RKO (cell line): ENCODE data around the gene CTCFL.

Experiments used
- DNase-seq: peaks from one replicate; pipeline ENCODE4 v3.0.0-alpha.2; 2016; ENCODE audit warnings: low spot score

Gene CTCFL

DNA sequence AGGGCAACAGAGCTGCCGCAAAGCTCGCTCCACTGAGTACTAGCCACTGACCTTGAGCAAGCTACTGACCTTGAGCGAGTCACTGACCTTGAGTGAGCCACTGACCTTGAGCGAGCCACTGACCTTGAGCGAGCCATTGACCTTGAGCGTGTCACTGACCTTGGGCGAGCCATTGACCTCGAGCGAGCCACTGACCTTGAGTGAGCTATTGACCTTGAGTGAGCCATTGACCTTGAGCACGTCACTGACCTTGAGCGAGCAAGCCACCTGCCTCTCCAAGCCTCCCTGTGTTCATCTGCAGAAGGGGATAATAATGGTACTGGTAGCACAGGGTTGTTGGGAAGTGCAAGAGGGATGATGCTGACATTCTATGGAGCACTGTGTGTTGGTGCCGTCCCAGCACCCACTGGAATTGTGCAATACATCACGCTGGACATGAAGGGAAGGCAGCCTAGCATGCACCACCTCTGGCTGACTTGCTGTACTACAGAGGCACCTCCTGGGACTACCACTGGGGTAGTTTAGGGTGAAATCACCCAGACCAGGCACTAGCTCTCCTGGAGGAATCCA is 60.2 kb downstream of the CTCFL start:
- DNase-seq = peak; percentile 28

DNA sequence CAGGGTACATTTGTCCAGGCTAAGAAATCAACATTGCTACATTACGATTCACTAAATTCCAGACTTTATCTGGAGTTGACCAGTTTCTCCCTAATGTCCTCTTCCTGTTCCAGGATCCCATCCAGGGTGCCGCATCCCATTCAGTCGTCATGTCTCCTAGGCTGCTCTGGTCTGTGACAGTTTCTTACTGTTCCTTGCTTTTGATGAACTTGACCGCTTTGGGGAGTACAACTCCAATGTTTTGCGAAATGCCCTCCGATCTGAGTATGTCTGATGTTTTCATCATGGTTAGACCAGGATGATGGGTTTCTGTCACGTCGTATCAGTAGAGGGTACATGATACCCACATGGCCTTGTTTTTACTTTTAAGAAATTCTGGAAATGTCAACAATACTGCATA is 62.2 kb downstream of the CTCFL start:
- no peak for DNase-seq

DNA sequence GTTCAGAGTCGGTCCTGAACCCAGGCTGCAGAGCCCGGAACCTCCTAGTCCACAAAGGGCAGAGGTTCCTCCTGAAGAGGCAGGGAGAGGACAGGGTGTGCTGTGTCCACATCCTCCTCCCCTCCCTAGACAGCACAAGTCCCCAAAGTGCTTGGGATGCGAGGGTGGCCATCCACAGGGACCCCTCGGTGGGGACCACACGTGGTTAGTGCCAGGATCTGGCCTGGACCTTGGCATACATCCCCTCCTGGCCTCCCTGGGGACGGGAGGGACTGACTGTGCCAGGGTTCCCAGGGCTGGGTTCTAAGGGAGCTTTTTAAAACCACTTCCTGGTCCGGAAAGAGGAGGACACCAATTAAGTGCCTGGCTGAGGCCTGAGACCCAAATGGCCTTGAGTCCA is 63.2 kb downstream of the CTCFL start:
- no peak for DNase-seq

DNA sequence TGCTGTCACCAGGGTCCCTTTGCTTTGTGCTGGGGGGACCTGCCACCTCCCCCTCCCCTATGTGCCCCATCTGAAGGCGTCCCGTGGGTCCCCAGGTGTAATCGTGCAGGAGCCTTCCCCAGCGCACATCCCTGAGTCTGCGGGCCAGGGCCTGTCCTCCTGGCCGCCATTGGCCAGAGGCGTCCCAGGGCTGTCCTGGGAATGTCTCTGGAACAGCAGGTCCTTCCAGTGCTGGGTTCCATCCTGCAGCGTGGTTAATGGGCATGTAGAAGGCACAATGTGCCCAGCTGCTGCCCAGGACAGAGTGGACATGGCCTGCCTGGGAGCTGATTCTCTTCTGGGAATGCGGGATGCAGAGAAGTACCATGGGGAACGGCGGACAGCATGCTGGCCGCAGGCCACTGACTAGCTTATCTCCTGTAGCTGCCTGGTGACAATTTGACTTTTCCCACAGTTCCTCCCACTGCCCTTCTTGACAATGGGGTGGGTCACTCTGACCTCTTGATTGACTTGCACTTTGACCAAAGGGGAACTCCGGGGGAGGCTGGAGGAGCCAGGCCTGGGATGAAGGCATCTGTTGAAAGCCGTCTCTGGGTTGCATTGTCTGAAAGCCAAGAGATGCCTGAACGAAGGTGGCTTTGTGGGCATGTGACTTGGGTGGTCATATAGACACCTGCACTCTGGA is 64.0 kb downstream of the CTCFL start:
- DNase-seq = no peak

DNA sequence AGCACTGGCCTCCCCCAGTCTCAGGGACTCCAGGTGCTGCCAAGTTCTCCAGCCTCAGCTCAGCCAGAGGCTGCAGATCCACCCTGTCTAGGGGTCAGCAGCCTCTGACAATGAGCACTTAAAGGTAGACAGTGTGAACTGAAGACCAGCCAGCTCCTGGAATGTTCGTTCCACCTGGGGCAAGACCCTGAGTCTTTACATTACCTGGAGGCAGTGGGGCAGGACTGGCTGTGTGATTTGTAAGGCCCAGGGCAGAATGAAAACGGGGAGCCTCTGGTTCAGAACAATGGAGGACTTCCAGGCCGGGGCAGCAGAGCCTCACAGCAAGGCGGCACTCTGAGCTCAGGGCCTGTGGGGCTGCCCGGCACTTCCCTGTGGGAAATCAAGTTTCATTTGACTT is 65.0 kb downstream of the CTCFL start:
- no peak for DNase-seq

DNA sequence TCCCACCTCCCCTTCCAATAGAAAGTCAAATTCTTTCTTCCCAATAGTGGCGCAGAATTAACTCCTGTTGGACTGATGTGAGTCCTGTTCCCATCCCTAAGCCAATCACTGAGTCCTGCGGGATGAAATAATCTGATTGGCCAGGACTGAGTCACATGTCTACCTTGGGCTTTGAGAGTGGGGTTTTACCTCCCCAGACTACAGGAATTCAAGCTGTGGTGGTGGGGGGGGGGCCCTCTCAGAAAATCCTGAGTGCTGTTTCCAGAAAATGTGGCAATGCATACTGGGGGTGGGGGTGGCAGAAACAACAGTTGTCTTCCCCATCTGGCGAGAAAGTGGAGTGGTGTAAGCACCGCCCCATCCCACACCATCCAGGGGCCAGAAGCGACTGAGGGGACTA is 65.7 kb downstream of the CTCFL start:
- DNase-seq = no peak

DNA sequence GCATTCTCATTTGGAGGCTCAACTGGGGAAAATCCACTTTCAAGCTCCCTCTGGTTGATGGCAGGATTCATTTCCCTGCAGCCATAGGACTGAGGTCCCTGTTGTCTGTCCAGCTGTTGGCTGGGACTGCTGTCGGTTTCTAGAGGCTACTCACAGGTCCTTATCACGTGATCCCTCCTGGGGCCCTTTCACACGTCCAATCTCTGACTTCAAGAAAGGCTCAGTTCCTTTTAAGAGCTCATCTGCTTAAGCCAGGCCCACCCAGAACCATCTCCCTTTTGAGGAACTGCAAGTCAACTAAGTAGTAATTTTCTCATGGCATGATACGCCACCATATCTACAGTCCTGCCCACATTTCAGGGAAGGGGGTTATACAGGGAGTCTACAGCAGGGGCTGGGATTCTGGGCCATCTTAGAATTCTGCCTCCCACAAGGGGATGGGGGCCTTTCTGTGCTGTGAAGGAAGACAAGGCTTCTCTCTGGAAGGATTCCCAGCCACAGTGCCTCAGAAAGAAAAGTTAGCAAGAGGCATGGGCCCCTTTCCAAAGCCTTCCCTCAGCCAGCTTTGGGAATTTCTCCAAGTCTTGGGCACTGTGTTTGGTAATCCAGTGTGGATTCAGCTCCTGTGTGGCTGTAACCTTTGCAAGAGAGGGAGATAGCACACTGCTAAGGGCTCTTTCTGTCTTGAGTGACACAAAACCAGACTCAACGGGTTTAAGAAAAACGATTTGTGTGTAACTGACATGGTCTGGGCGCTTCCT is 66.4 kb downstream of the CTCFL start:
- DNase-seq = no peak

DNA sequence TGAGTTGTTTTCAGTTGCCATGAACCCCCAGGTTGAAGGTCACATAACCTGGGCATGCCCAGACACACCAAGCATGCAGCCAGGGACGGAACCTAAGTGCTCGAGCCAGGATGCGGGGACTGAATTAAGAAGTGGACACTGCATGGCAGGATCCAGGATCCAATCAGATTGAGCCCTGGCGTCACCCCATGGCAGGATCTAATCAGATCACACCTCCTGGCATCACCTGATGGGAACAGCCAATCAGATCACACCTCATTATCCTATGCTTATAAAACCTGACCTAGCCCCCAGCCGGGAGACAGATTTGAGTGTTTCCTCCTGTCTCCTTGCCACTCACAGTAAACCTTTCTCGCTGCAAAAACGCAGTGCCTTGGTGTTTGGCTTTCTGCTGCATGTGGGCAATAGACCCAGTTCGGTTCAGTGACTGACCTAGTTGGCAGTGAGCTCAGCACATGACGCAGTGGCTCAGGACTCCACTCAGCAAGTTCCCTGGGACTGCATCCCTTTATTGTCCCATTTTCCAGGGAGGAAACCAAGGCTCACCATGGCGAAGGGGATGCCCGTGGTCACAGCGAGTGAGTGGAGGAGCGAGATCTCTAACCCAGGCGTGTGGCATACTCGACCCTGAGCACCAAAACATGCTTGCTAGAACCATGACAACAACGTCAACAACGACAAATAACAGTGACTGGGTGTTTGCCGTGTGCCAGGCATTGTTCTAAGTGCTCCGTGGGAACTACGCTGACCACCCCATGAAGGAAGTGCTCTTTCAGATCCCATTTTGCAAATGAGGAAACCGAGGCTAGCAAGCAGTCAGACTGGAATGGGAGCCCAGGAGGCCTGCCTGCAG is 67.5 kb downstream of the CTCFL start:
- no peak for DNase-seq

DNA sequence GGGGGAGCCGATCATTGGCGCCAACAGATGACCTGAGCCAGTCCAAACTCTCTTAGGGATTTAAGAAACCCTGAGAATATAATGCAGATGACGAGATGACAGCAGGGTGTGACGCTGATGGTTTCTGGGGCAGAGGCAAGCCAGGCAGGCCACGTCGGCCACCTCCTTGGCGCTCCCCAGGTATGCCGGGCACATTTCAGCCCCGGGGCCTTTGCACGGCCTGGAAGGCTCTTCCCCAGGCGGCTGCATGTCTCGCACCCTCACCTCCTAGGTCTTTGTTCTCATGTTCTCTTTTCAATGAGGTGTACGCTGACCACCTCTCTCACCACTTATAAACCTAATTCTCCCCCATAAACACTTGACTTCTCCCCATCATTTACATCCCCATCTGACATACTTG is 68.8 kb downstream of the CTCFL start:
- DNase-seq = no peak

DNA sequence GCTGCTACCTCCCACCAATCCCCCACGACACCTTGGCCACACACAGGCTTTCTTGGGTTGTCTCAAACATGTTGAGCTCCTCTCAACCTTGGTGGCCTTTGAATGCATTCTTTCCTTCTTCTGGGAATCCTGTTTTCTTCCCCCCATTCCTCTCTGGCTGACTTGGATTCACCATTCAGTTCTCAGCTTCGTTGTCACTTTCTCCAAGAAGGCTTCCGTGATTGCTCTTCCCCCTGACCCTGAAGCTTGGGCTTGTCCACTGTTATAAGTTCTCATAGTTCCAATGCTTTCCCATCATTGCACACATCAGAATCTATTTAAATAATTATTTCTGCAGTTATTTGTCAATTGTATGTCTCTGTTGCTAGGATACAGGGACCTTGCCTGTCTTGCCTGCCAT is 69.6 kb downstream of the CTCFL start:
- no peak for DNase-seq

DNA sequence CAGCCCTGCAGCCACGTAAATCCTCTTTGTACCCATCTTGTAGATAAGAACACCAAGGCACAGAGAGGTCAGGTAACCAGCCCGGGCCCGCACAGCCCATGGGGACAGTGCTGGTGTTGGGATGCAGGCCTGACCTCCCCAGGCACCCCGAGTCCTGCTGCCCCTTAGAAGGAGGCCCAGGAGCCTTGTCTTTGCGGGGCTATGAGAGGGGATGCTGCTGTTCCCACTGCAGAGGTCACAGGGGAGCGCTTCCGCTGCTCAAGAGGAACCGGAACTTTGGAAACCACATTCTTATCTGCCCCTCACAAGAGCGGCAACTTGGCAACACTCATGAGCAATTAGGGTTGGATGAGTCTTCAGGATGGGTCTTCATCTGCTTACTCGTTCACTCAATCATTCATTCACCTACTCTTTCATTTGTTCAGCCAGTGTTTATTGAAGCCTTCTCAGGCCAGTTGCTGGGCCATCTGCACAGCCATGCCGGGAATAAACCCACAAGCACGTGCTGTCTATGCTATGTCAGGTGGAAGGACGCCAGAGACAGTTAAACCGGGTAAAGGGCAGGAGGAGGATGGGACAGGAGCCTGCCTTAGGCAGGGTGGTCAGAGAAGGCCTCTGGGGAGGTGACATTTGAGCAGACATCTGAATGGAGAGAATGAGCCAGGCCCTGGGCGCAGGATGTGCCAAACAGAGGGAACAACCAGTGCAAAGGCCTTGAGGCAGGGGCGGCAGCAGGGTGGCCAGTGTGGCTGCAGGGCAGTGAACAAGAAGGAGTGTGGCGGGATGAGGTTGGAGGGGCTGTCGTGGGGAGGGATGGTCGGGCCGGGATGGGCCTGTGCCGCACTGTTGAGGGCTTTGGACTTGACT is 72.9 kb downstream of the CTCFL start:
- no peak for DNase-seq

DNA sequence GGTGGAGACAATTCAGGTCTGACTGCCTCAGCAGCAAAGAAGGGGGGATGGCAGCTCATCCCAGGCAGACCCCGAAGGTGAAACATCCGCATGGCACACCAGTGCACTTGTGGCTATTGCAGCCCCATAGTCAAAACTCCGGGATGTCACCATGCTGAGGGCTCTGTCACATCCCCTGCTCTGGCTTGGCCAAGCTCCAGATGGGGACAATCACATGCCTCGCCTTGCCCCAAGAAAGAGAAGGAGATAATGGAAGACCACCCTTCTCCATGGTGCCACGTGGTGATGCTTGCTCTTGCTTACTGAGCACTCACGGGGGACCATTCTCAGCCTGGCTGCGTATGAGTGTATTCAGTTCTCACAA is 73.5 kb downstream of the CTCFL start:
- no peak for DNase-seq

DNA sequence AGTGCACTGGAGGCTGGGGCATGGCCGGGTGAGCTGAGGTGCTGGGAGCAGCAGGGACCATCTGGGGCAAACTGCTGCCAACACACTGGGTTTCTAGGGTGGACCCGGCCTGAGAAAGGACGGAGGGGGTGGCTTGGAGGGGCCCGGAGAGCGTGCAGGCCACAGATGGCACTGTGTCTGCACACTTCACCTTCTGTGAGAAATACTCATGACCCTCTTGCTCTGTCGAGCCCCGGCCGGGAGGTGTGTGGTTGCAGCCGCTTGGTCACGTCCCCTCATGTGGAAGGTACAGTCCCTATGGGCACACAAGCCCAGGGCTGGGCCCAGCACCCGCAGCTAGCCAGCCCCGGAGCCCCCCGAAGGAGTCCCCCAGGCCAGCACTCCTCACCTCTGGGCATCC is 74.0 kb downstream of the CTCFL start:
- no peak for DNase-seq

DNA sequence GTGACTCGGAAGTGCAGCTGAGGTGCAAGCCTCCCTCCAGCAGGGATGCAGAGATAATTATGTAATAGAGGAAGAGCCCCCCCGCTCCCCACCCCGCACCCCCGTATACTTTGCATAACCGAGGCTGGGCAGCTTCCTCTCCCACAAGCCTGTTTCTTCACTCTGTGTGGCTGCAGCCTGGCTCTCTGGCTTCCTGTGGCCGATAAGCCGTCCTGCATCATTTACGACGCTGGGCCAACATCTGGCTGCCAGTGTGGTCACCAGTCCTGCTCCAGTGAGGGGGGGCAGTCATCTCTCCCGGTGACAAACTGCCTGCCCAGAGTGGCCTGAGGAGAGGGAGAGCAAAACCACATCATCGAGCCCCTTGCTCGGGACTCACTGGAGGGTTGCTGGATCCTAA is 74.5 kb downstream of the CTCFL start:
- no peak for DNase-seq

DNA sequence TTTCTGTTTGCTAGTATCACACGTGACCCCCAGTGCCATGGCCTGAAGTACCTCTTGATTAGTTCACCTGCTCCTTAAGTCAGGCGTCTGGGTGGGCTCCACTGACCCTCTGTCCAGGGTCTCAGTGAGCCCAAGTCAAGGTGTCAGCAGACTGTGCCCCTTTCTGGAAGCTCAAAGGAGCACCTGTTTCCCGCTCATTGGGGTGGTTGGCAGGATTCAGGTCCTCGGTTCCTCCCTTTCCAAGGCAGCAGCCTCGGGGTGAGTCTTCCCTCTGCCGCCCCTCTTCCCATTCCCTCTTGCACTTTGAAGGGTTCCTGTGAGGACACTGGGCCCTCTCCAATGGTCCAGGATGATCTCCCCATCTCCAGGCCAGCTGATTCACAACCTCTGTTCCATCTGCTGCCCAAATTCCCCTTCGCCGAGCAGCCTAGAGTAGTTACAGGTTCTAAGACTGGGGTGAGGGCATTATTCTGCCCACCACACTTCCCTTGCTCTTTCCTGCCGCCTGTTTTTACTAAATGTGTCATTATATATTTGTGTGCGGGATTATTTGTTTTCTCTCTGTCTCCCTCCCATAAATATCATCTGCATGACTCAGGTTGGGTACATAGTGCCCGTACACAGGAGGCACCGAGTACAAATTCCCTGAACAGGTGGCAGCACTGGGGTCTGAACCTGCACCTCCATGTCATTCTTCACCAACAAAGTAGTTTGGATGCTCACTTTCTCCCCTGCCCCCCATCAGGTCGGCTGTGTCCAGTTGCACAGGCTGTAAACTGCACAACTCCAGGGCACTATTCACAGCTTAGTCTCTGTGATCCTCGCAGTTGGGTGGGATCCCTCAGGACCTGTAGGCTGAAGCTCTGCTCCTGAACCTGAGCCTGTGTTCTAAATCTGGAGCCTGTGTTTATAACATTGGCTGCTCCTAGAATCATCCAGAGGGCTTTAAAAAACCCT is 75.3 kb downstream of the CTCFL start:
- DNase-seq = no peak

DNA sequence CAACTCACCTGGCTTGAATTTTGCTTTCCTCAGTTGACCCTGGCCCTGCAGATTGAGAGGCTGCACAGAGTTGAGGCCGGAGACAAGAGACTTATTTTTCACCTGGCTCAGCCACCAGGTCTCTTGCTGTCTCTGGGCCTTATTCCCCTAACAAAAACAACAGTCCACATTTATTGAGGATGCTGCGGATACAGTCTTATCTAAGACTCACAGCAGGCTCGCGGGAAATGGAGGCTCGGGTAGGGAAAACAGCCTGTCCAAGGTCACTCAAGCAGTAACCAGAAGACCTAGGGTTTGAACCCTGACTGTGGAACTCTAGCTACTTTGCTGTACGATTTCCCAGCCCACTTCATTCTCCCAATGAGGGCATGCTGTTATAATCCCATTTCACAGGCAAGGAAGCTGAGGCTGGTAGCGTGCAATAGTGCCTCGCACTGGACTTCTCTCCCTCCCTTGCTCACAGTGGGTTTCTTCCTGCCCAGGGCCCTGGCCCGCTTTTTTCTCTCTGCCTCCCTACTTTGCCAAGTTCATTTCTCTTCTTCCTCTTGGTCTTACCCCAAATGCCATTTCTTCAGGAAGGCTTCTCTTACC is 76.1 kb downstream of the CTCFL start:
- DNase-seq = no peak
